Left ventricle myocardium inferior (tissue), 1 donor: Measurements from ENCODE around the gene SAMD4B. TPM values are rescaled to one million over a fixed set of nuclear protein-coding genes. Genes with fewer than 3 reads are reported as not detected.

Experiments used
- DNase-seq: peaks from one replicate; pipeline ENCODE4 v3.0.0-alpha.2; 2020
- H3K27ac ChIP-seq: fragments of 200-600 bp; replicated peaks from 2 replicates; pipeline ENCODE4 v1.8.0; 2021
- H3K27me3 ChIP-seq: fragments of 200-600 bp; 2 replicates; pipeline ENCODE4 v1.8.0; 2021; ENCODE audit warnings: low read depth
- H3K36me3 ChIP-seq: fragments of 200-600 bp; 2 replicates; pipeline ENCODE4 v1.8.0; 2021
- H3K4me1 ChIP-seq: fragments of 200-600 bp; 2 replicates; pipeline ENCODE4 v1.8.0; 2021
- H3K4me3 ChIP-seq: fragments of 200-600 bp; 2 replicates; pipeline ENCODE4 v1.8.0; 2021; ENCODE audit warnings: mild to moderate bottlenecking, moderate library complexity
- H3K9me3 ChIP-seq: fragments of 200-600 bp; replicated peaks from 2 replicates; pipeline ENCODE4 v1.8.0; 2021
- intact Hi-C: fragments of 100-400 bp; cut with micrococcal nuclease; formaldehyde crosslinking; loops from one replicate; pipeline ENCODE4 v1.11.0; 2022
- microRNA-seq: library from miRNA; unstranded; fragments of <30 nt; microRNA quantifications from one replicate; pipeline ENCODE4 v1.2.0, GENCODE V29; 2020
- total RNA-seq: library from RNA; stranded (reverse); fragmentation: NEBNext Ultra II Directional; extraction: Animal tissue kit (Norgen Biotek cat#: 25700); gene quantifications from one replicate; pipeline ENCODE4 v1.2.1, GENCODE V29; 2021
- TF ChIP-seq, protein P1 (sequence below): fragments of 200-600 bp; IDR thresholded peaks from 2 replicates; pipeline ENCODE4 v1.8.0; 2021; ENCODE audit warnings: antibody characterized with exemption, mild to moderate bottlenecking, borderline replicate concordance
- donor health status: DM: no; HTN: yes; CAD: no; lungs with severe emphysema.

The SAMD4B gene
- total RNA-seq, 1 donor from 2014 or later = 47.9 TPM

DNA sequence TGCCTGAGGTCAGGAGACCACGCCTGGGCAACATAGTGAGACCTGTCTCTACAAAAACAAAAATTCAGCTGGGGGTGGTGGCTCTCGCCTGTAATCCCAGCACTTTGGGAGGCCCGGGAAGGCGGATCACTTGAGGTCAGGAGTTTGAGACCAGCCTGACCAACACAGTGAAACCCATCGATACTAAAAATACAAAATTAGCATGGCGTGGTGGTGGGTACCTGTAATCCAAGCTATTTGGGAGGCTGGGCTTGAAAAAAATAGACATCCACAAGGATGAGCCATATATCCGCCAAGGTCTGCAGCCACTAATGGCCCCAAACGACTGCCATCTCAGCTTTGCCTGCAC is 90.4 kb downstream of the SAMD4B start:
- Histone ChIP-seq H3K4me1 (peaks cover 62% of the 10 kb centered on the region), H3K27ac (no peak overlapping the region), H3K9me3 (no peaks in the 10 kb centered on the region), H3K36me3 (peaks cover 32% of the 10 kb centered on the region), H3K27me3 (no peaks in the 10 kb centered on the region), H3K4me3 (no peak overlapping the region)
- no peak for DNase-seq
- TF ChIP-seq, protein P1, sequence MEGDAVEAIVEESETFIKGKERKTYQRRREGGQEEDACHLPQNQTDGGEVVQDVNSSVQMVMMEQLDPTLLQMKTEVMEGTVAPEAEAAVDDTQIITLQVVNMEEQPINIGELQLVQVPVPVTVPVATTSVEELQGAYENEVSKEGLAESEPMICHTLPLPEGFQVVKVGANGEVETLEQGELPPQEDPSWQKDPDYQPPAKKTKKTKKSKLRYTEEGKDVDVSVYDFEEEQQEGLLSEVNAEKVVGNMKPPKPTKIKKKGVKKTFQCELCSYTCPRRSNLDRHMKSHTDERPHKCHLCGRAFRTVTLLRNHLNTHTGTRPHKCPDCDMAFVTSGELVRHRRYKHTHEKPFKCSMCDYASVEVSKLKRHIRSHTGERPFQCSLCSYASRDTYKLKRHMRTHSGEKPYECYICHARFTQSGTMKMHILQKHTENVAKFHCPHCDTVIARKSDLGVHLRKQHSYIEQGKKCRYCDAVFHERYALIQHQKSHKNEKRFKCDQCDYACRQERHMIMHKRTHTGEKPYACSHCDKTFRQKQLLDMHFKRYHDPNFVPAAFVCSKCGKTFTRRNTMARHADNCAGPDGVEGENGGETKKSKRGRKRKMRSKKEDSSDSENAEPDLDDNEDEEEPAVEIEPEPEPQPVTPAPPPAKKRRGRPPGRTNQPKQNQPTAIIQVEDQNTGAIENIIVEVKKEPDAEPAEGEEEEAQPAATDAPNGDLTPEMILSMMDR = no peak
- intact Hi-C loops = no loop called here

DNA sequence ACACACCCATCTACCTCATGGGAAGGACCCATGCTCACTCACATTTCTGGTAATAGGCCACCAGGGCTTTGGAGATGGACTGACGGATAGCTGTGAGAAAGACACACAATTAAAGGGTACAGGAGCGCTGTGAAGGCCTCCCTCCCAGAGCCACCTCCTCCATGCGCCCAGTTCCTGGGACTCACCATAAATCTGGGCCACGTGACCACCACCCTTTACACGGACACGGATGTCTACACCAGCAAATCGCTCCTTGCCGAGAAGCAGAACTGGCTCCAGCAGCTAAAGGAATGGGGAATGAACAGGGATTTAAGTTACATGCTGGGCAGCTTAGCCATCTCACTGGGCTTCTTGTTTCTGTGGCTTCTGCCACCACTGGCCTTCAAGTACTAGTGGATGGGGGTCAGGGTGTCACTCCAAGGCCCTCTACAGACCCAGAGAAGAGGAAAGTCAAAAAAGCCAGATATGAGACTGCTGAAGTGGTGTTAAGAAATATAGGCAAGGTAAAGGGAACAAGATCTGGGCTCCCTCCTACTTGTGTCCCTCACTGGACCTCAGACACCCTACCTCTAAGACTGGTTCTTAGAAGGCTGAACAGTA is 91.4 kb downstream of the SAMD4B start:
- Histone ChIP-seq H3K36me3 (peaks cover 32% of the 10 kb centered on the region), H3K4me1 (peaks cover 52% of the 10 kb centered on the region), H3K27me3 (peaks cover 4% of the 10 kb centered on the region), H3K9me3 (no peaks in the 10 kb centered on the region), H3K27ac (no peak overlapping the region), H3K4me3 (no peak overlapping the region)
- no peak for DNase-seq
- intact Hi-C loops = no loop called here
- TF ChIP-seq, protein P1 = no peak

DNA sequence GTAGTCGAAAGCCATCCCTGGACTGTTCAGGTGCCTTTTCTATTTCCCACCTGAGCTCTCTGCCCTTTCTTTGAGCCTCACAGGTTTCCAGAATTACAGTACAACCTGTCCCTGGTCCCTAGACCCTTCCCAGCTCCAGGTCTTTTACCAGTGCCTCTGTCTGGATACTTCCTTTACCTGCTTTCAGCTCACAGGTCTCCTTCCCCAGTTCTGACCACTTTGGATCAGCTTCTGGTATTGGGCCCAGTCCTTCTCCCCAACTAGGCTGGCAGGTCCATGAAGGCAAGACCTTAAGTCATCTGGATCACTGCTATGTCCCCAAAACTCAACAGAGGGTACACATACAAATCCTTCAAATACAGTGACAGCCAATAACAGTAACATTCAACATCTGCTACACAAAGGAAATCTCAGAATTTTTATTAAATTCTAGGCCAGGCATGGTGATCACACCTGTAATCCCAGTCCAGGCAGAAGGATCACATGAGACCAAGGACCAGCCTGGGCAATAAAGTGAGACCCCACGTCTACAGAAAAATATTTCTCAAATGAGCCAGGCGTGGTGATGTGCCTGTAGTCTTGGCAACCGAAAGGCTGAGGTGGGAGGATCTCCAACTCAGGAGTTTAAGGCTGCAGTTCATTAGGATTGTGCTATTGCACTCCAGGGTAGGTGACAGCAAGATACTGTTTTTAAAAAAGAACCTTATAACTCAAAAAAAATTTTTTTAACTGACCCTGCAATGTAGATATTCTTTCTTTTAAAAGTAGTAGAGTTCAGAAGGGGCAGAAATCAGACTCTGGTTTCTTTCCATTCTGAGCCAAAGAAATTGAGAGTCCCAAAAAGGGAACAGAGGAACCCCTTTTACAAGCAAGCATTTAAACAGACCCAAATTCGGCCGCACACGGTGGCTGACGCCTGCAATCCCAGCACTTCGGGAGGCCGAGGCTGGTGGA is 92.2 kb downstream of the SAMD4B start:
- H3K9me3 ChIP-seq = no peaks in the 10 kb centered on the region
- no peak for DNase-seq
- peaks cover 32% of the 10 kb centered on the region for H3K36me3 ChIP-seq
- TF ChIP-seq, protein P1 = no peak
- H3K4me1 ChIP-seq = peaks cover 44% of the 10 kb centered on the region
- H3K27ac ChIP-seq = peak overlapping the region; percentile 87
- peak overlapping the region; percentile 96 for H3K4me3 ChIP-seq
- intact Hi-C loops = no loop called here
- H3K27me3 ChIP-seq = peaks cover 4% of the 10 kb centered on the region

Small RNA genes lying within 50 kb of the gene (microRNA-seq; reads per million reads assigned to microRNA genes)
- gene MIR4530 = not detected

Other genes starting within 250 kb of the SAMD4B start
- gene PAK4, start 216.6 kb upstream of the SAMD4B start, total RNA-seq = 17.0 TPM
- not detected for gene NCCRP1, start 145.5 kb upstream of the SAMD4B start, total RNA-seq
- gene SYCN, start 138.2 kb upstream of the SAMD4B start, total RNA-seq = not detected
- gene IFNL3, start 97.4 kb upstream of the SAMD4B start, total RNA-seq = not detected
- not detected for gene IFNL4, start 93.6 kb upstream of the SAMD4B start, total RNA-seq
- gene IFNL2, start 74.0 kb upstream of the SAMD4B start, total RNA-seq = not detected
- not detected for gene IFNL1, start 46.0 kb upstream of the SAMD4B start, total RNA-seq
- 0.08 TPM for gene LRFN1, start 21.6 kb upstream of the SAMD4B start, total RNA-seq
- 15.6 TPM for gene GMFG, start 6.4 kb upstream of the SAMD4B start, total RNA-seq
- gene PAF1, start 48.7 kb downstream of the SAMD4B start, total RNA-seq = 33.2 TPM
- gene MED29, start 49.0 kb downstream of the SAMD4B start, total RNA-seq = 25.7 TPM
- 34.8 TPM for gene ZFP36, start 64.4 kb downstream of the SAMD4B start, total RNA-seq
- gene PLEKHG2, start 70.2 kb downstream of the SAMD4B start, total RNA-seq = 14.1 TPM
- 1,107 TPM for gene RPS16, start 93.5 kb downstream of the SAMD4B start, total RNA-seq
- 91.4 TPM for gene SUPT5H, start 103.2 kb downstream of the SAMD4B start, total RNA-seq
- 73.8 TPM for gene TIMM50, start 138.4 kb downstream of the SAMD4B start, total RNA-seq
- gene DLL3, start 156.5 kb downstream of the SAMD4B start, total RNA-seq = not detected
- gene SELENOV, start 172.7 kb downstream of the SAMD4B start, total RNA-seq = not detected
- 2.1 TPM for gene EID2B, start 190.4 kb downstream of the SAMD4B start, total RNA-seq
- 9.8 TPM for gene EID2, start 197.7 kb downstream of the SAMD4B start, total RNA-seq